Activated CD4-positive, CD25-positive, alpha-beta regulatory T cell treated with anti-CD3 and anti-CD28 coated beads, Interleukin-2, amount 50 U/mL, for 16 hours (primary cell): Measurements from ENCODE around the gene ATP23.
A peak's percentile ranks its signal among the peaks of the same experiment; 100 is the strongest.

Source experiments
- DNase-seq: peaks from one replicate; pipeline ENCODE4 v3.0.0-alpha.2; 2020; ENCODE audit warnings: low read depth, low spot score

The ATP23 gene

DNA sequence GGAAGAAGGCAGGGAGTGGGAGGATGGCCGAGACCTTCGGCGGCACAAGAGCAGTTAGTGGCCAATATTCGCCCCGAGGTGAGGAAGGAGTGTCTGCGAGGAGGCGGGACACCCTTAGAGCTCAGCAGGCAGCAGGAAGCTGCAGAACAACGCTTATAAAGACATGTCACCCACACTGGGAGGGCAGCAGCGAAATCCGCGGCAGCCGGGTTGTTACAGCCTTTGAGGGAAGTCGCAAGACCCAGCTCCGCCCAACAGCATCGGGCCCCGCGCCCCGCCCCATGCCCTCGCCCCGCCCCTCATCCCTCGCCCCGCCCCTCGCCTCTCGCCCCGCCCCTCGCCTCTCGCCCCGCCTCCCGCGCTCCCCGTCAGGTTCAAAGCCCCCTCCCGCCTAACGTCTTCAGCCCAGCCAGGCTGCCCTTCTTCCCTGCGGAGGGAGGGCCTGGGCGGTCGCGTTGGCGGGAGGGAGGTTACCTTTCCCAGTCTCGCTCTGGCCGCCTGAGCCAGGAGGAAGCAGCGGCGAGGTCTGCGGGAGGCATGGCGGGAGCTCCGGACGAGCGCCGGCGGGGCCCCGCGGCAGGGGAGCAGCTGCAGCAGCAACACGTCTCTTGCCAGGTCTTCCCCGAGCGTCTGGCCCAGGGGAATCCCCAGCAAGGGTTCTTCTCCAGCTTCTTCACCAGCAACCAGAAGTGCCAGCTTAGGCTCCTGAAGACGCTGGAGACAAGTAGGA, at the start of gene ATP23:
ATP23 (plus strand) TSS at position 403 of the 730 bp plus-strand sequence; CDS start at position 538, 135 bp downstream.
- DNase-seq: peak; percentile 73

- DNase-seq: no peak
Observed at GRCh38 chr12:57892232-57892972, 49.0 kb upstream of the ATP23 start.

DNA sequence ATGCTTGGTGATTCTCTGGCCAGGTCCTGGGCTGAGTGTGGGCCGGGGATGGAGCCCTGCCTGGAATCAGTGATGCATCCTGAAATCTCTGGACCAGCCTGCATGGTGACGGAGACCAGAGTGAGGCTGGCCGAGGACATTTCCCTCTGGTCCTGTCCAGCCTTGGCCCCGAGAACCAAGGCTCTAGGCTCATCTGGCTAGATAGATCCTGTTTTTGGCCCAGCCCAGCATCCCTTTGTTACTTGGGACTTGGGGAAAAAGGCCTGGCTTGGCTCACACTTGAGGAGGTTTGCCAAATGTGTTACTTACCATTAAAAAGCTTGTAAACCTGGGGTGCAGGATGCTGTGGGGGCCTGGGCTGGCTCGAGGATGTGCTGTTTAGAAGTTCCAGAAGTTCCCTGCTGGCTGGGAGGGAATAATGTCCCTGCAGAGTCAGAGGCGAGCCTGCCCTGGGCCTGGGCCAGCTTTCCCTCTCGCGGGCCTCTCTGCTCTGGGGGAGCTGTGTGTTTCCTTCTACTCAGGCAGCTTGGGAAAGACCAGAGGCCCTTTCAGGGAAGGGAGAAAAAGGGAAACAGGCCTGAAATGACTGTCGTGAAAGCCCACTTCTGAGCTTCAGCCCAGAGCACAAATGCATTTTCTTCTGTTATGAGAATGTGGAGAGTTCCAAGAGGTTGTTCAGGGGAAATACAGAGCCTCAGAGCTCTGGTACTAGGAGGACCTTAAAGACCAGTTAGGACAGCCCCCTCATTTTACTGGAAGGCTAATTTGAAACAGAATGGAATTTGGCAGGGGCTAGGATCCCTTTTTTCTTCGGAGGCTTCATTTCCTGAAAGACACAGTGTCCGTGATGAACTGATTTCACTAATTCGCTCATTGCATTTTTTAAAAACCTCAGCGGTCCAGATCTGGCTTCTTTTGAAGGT, 47.7 kb upstream of the ATP23 start:
- no peak for DNase-seq

DNA sequence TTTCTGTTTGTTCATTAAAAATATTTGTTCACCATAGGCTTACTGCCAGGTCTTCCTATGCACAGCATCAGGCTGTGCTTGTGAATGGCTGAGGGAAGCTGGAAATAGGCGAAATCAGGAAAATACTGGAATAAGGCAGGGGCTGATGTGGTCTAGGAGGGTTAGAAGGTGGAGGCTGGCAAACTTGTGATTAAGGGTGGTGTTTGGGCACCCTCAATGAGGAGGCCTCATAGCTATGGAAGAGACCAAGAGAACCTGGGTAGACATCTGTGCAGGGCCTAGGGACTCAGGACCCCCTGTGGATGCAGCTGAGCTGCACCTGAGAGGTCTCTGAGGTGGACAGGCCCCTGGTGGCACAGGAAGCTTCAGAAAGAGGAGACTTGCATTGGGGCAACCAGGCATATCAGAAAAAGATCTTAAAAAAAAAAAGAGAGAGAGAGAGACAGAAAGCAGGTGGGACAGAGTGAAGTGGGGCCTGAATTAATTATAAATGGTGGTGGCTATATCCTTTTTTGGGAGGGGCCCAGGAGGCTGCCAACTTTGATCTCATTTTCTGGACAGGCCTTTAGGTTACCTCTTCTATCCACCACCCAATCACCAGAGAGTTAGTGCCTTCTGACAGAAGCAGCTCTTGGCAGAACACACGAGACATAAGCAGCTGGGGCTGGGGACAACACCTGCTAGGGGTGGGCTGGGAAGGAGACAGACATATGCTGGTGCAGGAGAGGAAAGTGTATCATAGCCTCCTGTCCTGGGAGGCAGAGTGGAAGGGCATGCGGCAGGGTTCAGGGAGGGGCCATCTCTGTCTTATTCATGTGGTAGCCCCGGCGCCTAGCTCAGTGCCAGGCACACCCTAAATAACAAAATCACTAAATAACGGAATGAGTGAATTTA, 46.7 kb upstream of the ATP23 start:
- DNase-seq: no peak

GRCh38 chr12:57895389-57896114, 45.8 kb upstream of the ATP23 start:
- no peak for DNase-seq

DNA sequence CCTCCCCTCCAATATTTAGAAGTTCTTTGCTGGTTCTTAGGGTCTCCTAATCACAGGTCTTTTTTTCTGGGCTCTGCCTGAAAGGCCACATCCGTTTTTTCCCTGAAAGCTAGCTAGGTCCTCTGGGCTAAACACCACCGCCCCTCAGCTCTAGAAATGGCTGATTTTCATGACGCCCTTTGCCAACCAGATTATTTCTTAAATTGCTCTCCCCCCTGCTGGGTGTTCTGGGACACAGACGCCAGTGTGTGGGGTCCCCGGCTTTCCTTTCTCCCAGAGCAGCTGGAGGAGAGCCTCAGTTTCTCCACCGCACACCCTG, 45.3 kb upstream of the ATP23 start:
- no peak for DNase-seq

DNA sequence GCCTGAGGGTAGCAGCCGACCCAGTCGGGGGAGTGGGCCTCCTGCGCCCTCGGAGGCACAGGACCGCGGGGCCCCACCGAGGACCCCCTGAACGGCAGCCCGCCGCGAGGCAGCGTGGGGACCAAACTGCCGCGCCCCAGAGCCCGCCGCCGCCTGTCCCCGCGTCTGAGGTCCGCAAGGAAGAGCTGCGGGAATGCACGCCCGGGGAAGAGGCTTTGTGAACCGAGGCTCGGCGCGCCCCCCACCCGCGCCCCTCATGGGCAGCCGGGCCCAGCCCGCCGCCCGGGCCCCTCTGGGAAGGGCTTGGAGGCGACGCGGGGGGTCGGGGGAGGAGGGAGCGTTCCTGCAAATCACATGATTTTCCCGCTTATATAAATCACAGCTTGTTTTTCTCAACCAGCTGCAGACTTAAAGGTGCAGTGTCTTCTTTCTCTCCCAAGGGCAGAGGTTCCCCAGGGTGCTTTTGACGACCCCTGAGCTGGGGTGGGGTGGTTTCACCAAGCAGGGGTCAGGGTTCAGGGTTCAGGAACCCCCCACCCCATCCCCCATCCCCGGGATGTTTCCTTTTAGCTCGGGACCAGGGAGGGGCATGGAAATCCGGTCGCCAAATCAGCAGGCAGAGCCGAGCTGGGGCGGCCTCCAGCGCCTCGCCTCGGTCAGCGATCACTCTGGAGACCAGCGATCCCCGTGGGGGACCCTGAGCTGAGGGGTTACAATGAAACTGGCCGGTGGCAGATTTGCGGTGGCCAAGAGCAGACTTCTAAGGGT, 44.7 kb upstream of the ATP23 start:
- no peak for DNase-seq

DNA sequence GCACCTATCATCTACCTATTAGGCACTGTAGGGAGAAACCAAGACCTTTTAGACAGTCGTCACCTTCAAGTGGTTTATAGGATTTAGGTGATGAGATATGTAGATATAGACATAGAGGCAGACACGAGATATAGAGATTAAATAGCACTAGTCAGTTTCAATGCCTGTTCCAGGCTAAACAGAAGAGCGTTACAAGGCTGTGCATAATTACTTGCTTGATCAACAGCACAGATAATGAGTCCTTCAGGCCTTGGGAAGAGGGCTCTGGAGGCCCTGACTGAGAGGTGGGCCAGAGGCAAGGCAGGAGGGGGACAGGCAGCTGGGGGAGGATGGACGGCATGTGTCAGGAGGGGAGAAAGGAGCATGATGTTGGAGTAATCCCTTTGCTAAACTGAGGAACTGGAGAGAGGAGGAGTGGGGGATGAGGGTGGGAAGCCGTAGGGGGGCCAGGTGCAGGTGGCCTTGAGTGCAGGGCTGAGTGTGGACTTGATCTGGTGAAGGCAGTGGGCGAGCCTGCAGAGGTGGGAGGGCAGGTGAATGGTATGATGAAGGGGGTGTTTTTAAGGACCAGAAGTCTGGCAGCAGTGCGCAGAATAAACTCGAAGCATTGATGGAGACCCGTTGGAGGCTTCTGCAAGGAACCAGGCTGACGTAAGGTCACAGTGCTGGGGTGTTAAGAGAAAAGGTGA, 43.9 kb upstream of the ATP23 start:
- DNase-seq: no peak

- no peak for DNase-seq
Observed at GRCh38 chr12:57898308-57898970, 42.9 kb upstream of the ATP23 start.

- DNase-seq: peak; percentile 52
Observed at GRCh38 chr12:57899010-57899662, 42.2 kb upstream of the ATP23 start.

DNA sequence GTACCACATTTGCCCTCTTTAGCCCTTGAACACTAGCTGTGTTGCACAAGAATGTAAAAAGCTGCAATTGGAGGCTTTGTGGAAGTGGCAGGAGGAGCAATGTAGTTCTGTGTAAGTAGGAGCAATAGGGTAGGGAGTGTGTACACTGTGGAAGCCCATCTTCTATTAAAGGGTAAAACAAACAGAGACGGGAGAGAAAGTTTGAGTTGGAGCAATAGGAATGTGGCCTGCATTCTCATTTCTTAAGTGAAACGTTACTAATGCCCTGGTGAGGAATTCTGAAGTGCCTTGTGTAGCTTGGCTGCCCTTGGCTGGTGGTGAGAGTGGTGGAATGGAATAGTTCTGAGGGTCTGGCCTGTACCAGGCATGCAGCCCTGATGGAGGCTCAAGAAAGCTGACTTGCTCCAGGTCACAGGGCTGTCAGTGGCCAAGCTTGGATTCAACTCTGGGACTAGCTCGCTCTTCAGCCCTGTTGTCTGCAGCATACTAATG, 38.8 kb upstream of the ATP23 start:
- DNase-seq: no peak

DNA sequence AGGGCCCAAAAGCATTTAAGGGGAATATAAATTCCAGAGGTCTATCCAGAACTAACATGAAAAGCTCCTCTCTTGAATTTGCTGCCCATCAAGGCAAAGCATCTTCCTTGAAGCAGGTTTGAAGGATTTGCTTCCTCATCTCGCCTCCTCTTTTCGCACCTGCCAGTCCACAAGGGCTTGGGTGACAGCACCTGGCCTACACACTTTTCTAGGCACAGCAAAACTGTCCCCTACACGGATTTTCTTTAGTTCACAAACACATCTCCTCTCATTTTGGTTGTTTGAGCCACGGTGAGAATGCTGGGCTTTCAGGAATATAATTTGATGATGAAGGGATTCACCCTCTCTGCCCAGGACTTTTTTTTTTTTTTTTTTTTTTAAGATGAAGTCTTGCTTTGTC, 36.9 kb upstream of the ATP23 start:
- DNase-seq: no peak

DNA sequence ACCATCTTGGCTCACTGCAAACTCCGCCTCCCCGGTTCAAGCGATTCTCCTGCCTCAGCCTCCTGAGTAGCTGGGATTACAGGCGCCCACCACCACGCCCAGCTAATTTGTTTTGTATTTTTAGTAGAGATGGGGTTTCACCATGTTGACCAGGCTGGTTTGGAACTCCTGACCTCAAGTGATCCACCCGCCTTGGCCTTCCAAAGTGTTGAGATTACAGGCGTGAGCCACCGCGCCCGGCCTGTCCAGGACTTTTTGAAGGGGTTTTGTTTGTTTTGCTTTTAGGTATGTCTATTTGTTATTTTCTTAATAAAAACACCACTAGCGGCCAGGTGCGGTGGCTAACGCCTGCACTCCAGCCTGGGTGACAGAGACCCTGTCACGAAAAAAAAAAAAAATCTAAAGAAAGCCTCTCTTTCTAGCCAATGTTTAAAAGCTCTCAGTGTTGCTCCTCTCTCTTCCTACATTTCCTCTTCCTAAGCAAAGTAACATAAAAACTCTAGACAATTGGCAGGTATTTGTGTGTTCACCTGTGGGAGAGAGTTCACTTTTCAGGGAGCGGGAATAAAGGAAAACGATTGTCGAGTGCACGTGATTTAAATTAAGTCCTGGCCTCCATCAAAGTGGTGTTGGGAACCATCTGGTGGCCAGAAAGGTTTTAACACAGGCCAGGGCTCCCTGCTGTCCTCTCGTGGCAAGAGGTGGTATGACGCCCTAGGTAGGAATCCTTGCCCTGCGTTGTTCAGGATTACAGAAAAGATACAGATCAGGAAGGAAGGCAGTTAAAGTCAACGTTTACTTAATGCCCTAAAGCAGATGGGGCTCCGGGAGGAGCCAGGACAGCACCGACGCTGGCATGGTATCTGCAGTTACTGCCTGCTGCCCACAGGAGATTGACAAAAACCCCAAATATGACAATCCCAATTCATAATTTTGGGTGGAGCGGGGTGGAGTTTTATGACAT, 36.2 kb upstream of the ATP23 start:
- peak; percentile 67 for DNase-seq

DNA sequence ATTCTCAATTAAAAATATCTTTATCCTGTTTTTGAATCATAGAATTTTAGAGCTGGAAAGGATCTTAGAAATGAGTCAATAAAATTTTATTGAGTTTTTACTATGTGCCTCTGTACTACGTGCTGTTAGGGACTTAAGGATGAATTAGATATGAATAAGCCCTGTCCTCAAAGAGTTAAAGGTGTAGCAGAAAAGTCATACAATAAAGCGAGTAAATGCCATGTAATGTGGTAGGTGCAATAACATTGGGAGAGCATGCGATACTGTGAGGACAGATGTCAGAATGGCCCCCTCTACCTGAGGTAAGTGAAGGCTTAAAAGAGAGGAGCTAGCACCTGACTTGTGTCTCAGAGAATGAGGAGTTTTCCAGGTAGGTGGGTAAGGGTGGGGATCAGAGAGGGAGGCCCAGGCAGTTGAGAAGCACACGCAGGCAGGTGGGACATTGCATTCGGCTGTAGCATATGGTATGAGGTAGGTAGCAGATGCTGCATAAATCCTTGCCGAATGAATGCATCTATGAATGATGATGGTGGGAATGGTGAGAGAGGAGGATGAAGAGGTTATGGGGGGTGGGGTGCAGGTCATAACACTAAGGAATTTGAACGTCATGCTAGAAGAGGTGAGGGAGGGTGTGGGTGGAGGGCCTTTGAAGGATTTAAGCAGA, 35.4 kb upstream of the ATP23 start:
- DNase-seq: no peak

DNA sequence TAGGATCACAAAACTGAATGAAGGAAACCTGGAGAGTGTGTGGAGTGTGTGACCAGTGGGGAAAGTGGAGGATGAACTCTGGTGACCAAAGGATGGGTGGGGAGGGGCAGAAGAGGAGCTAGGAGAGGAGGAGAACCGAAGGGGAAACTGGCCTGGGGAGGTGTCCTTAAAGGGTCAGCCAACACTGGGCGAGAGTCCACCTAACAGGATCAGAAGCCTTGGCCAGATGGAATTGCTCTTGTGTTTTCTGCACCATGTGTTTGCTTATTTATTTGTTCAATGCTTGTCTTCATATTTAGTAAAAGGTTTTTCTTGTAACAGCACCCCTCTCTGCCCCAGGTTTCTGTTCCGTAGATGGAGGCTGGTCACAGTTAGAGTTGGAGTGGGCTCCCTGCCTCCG, 34.5 kb upstream of the ATP23 start:
- no peak for DNase-seq

DNA sequence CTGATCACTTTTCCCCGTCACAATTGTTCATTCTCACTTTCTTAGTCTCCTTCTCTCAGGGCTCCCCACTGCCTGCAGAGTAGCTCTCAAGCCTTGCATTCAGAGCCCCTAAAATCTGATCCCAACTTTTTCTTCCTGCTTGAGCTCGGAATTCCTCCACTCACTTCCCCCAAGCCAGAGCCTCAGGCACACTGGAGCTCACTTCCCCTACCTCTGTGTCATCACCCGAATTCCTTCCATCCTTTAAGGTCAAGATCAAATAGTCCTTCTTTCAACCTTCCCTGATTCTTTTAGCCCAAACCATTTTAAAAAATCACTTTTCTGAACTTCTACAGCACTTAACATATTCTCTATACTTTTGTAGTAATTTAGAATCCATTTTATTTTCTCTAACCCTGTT, 34.1 kb upstream of the ATP23 start:
- no peak for DNase-seq
